PFSK-1 (cell line): ENCODE measurements around the gene NEK10.

ENCODE experiments used
- POLR2AphosphoS5 ChIP-seq: IDR thresholded peaks from 2 replicates; pipeline ENCODE4 v1.6.1; 2012; ENCODE audit warnings: low read depth, mild to moderate bottlenecking, control low read depth, low read length, moderate library complexity
- REST ChIP-seq, 2 experiments: IDR thresholded peaks; 2 replicates each; pipeline versions ENCODE4 v1.6.1 to v1.8.0; 2011 to 2012; ENCODE audit warnings: low read depth in 2 of 2, low read length in 2 of 2, control low read depth in 1 of 2, inconsistent platforms in 1 of 2, mild to moderate bottlenecking in 1 of 2, moderate library complexity in 1 of 2; ENCODE audit not compliant: insufficient read depth in 1 of 2
- TAF1 ChIP-seq: IDR thresholded peaks from 2 replicates; pipeline ENCODE4 v1.6.1; 2012; ENCODE audit warnings: low read length, control low read depth, borderline replicate concordance; ENCODE audit not compliant: insufficient read depth

- no peak for TF ChIP-seq TAF1
- no peak for TF ChIP-seq POLR2AphosphoS5
- no peak for TF ChIP-seq REST (IDR thresholded peaks at IDR 0.05; ENCODE audit: insufficient read depth in 1 of 2, low read depth in 2 of 2, low read length in 2 of 2)
Measured at GRCh38 chr3:27279123-27279522, 90.1 kb downstream of the NEK10 start.
